HG02642 (cell line): ENCODE results near the gene HNRNPA0.
A peak's percentile ranks its signal among the peaks of the same experiment; 100 is the strongest.

Experiments
- ATAC-seq: cut with Tn5 transposase; IDR thresholded peaks from one replicate; pipeline ENCODE4 v1.9.1; 2021; ENCODE audit warnings: mild to moderate bottlenecking; ENCODE audit not compliant: unreplicated experiment, poor library complexity

Gene HNRNPA0

DNA sequence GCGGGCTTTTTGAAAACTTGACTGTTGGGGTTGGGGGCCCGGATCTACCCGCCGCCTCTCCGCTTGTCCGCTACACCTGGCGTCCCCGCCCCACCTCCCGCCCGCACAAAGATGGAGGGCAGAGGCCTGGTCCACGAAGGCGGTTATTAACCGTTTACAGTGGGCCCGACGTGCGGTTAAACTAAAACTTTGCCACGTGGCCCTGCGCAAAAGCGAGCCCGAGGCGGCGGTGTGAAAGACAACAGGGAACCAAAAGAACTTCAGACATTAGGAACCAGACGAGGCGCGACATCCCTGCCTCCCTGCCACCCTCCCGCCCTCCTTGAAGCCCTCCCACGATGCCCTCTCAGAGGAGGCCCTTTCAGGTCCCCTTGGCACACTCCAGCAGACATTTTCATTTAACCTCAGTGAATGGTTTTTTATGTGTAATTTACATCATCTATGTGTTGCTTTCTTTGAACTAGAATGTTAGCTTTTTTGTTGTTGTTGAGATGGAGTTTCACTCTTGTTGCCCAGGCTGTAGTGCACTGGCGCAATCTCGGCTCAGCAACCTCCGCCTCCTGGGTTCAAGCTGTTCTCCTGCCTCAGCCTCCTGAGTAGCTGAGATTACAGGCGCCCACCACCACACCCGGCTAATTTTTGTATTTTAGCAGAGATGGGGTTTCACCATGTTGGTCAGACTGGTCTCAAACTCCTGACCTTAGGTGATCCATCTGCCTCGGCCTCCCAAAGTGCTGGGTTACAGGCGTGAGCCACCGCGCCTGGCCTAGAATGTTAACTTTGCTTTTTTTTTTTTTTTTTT lies 999 bp upstream of the HNRNPA0 start:
- peak; percentile 26 for ATAC-seq

DNA sequence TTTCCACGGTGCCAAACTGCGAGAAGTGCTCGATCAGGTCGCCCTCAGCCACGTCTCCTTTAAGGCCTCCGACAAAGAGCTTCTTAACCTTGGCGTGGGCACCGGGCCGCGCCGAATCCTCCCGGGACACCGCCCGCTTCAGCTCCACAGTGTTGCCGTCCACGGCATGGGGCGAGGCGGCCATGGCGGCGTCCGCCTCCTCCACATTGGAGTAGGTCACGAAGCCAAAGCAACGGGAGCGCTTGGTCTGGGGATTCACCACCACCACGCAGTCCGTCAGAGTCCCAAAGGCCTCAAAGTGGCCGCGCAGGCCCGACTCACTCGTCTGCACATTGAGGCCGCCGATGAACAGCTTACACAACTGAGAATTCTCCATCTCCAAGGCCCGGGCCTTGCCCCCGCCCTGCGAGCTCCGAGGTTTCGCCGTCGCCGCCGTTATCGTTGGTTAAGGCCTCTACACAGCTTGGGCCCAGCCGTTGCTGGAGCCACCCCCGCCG lies 424 bp downstream of the HNRNPA0 start:
- ATAC-seq, result peak; percentile 26

DNA sequence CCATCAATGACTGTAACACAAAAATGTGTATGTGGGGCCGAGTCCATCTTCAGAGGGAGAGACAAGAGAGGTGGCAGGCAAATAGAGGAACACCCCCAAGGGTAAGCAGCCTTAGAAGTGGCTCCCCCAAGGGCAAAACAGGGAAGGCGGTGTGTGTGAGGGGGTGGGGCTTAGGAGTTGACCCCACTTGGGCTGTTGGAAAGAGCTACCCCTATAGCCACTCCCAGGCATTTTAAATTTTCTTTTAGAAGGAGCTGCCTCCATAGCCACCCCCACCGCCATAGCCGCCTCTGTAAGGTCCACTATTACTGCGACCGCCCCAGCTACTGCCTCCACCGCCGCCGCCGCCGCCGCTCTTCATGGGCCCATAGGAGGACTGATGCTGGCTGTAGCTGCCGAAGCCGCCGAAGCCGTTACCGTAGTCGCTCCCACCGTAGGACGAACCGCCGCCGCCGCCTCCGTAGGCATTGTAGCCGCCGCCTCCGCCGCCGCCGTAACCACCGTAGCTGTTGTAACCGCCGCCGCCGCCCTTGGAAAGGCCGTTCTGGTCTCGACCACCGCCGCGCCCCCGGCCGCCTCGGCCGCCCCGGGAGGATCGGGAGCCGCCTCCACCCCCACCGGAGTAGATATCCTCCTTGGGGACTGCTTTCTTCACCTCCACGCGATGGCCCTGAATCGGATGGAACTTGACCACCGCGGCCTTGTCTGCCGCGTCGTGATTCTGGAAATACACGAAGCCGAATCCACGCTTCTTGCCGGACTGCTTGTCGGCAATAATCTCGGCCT lies 1.1 kb downstream of the HNRNPA0 start:
- ATAC-seq, result no peak

DNA sequence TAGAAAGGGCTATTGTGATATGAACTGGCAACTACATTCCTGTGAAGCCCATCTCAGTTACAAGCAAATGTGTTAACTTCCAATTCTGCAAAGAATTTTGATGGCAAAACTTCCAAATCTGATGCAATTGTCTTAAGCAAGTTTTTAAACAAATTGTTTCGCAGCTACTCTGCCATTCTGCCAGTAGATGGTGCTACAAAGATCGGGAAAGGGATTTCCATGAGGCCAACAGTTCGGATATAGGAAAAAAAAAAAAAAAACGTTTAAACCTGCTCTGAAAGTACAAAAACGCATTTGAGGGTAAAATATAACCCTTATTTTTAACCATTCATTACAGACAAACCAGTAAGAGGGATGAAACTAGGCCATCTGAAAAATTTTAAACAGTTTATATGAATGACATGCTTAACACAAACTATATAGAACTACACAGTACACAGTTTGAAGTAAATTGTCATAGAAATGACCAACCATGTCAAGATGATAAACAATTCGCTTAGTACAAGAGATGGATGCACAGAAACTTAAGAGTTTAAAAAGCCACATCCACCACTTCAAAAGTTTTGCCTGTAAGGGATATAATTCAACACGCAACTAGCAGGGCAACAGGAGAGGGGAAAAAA lies 2.2 kb downstream of the HNRNPA0 start:
- no peak for ATAC-seq

DNA sequence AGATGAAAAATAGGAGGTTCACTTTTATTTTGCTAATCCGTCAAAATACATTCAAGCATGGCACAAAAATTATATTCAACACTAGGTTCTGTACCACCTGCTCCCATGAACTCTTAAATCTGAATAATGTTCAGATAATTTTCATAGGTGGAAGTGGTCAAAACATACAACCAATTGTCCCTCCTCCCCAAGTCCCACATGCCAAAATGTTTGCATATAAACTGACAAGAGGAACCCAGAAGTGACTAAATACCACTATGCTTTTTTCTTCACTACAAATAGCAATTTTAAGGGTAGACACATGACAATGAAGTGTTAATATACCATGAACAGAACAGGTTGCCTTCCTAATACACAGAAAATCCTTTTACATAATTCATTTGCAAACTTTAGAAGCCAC lies 3.7 kb downstream of the HNRNPA0 start:
- no peak for ATAC-seq

DNA sequence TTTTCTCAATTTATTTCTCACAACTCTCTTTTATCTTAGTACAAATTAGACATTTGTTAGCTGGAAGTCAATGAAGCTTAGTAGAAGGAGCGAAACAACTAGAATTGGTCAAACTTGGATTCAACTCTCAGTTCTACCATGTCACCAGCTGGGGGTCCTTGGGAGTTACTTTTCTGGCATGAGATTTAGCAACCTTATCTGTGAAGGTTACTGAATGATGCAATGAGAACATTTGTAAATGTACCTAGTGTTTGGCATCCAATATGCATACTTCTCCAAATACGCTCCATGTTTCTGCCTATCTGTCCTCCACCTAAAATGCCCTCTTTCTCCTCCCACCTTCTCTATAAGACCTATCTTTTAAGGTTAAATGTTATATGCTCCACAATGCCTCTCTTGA lies 6.3 kb downstream of the HNRNPA0 start:
- no peak for ATAC-seq

DNA sequence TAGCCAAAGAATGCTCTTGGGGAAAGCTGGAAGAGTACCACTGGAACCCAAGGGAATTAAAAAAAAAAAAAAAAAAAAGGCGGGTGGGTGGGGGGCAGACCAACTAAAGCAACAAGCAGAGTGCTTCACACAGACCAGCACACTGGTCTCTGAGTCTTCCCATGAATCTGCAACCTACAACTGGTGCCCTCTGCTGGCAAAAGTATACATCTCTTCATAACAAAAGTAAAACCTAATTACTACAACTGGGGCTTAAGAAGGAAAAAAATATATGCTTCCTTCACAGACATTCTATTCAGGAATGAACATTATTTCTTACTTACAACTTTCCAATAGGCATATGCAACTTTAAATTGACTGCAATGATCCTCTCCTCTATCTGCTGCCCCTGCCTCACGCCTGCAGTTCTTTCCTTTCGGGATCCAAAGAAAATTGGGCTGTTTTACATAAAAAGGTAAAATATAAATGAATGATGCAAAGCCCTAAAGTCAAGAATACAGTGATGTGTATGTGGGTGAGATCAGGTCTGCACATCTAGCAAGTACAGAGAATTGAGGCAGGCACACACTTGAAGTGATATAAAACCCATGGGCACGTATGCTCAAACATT lies 11.0 kb downstream of the HNRNPA0 start:
- ATAC-seq, result peak; percentile 66

DNA sequence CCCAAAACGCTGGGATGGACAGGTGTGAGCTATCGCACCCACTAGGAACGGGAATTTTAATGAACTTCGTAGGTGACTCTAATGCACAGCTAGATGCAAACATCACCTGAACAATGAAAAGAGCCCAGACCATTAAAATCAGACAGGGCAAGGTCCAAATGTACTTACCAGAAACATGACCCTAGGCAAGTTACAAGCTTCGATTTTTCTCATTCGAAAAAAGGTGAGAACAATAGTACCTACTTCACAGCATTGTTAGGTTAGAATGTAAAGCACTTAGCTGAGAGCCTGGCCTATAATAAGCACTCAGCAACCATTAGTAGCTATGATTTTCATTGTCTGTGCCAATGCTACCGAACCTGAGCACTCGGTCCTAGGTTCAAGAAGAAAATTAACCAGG lies 12.4 kb downstream of the HNRNPA0 start:
- ATAC-seq, result no peak

DNA sequence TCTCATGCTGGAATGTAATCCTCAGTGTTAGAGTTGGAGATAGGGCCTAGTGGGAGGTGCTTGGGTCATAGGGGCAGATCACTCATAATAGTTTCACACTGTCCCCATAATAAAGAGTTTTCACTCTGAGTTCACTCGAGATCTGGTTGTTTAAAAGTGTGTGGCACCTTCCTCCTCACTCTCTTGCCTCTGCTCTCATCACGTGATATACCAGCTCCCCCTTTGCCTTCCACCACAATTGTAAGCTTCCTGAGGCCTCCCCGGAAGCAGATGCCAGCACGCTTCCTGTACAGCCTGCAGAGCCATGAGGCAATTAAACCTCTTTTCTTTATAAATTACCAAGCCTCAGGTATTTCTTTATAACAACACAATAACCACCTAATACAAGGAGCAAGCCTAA lies 14.4 kb downstream of the HNRNPA0 start:
- no peak for ATAC-seq

DNA sequence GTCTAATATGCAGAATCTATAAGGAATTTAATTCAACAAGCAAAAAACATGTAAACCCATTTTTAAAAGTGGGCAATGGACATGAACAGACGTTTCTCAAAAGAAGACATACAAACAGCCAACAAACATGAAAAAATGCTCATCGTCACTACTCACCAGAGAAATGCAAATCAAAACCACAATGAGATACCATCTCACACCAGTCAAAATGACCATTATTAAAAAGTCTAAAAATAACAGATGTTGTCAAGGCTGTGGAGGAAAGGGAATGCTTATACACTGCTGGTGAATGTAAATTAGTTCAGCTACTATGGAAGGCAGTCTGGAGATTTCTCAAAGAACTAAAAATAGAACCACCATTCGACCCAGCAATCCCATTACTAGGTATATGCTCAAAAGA lies 15.2 kb downstream of the HNRNPA0 start:
- no peak for ATAC-seq

DNA sequence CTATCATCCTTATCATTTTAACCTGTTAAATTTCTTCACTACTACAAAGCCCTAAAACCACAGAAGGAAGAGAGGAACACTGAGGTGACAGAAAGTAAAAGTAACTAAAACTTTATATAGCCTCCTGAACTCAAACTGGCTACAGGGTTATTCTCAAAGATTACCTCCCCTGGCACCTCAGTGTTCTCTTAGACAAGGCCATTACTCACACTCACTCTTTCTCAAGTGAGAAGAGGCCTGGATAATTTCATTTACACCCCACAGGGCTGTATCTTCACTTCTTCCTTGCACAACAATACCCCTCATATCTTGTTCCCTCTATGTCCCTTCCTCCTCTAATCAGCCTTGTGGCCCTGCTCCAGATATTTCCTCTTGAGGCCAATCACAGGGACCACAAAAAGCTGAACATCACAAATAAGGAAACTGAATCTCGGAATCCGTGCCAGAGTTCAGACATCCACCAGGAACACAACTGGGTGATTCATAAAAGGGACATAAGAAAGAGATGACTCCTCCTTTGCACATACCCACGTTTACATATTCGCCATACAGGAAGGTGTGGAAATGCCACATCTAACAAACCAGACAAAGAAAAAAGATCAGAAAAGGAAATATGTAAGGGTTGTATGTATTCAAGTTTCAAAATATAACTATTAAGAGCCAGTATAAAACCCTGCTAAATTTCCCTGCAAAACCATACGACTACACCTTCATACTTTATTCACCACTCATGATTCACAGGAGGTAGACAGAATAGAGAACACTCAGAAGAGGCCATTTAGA lies 16.6 kb downstream of the HNRNPA0 start:
- ATAC-seq, result no peak

DNA sequence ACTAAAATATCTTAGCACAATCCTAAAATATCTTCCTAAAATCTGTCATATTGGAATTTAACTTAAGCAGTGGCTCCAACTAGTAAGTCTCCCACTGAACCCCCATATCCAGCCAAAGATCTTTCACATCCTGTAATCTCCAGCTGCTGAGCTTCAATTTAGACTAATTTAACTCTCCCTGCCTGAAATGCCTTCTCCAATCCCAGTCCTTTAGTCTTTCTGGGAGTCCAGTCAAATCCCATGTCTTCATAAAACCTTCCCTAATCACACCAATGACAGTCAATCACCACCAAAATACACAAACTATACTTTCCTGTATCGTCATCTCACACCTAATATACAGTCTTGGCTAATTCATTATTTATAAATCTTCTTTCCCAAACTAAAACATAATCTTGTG lies 17.7 kb downstream of the HNRNPA0 start:
- no peak for ATAC-seq

DNA sequence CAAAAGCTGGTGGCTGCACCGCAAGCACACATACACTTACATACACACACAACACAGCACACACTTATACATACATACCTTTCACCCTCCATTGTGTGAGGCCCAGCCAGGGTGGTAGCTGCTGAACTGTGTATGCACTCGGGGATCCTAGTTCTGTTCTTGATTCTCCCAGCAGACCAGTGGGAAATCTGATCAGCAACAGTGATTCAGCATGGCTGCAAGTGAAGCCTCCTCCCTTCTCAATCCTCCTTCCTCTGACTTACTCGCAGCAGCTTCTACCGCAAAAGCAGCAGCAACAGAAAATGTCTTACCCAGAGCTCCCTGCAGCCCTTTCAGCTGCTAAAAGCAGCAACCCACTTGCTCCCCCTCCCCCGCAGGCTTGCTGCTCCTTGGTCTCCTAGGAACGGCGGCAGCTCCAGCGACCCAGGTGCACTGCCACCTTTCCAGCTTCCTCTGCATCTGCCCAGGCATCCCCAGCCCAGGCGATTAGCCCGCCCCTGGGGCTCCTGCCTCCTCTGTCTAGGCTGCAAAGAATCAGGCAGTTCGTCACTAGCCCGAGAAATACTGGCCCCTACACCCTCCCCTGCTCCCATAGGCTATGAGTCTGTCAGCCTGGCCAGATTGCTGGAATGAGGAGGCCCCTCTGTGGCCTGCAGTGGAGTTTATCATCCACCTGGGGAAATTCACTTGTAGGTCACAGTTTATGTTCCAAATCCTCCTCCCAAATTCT lies 18.4 kb downstream of the HNRNPA0 start, which contains the start of gene KLHL3:
Gene KLHL3 (minus strand): TSS at position 535 of the 730 bp plus-strand sequence. CDS start 443 bp downstream, at position 92.
- ATAC-seq, result peak; percentile 54

DNA sequence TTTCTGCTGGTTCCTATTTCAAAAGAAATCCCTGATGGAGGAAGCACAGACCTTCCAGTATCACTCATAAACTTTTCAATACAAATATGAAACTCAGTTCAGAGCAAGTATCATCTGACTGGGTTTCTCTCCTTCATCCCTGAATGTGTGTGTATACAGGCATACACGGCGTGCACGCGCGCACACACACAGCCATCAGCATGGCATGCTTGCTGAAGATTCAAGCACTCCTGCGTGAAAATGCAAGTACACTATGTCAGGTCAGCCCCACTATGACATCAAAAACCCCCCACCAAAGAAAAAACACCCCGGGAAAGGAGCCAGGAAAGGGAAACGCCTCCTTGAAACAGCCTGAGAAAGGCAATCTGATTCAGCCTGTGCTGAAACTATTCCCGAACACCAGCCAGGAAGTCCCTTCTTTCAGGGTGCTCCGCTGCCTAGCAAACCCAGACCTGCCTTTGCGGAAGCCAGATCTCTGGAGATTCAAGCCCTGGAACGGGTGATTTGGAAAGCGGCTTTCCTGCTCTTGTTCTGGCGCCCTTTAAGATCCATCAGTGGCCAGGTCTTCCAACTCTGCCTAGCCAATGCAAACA lies 19.1 kb downstream of the HNRNPA0 start:
- peak; percentile 31 for ATAC-seq

DNA sequence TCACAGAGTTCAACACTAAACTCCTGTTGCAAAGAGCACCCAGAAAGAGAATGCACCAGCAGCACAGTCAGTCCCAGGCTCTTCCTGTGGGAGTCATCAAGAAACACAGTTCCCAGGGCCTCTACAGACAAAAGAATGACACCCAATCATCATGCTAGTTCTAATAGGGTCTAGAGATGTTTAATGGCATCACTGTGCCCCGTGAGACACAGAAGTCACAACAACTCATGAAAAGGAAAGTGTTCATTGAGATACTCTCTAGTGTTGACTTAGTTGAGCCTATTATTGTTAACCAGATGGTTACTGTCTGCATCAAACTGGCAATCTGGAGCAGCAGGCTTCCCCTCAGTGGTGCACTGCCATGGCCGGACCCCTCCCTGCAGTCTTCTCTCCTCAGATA lies 19.8 kb downstream of the HNRNPA0 start:
- no peak for ATAC-seq

DNA sequence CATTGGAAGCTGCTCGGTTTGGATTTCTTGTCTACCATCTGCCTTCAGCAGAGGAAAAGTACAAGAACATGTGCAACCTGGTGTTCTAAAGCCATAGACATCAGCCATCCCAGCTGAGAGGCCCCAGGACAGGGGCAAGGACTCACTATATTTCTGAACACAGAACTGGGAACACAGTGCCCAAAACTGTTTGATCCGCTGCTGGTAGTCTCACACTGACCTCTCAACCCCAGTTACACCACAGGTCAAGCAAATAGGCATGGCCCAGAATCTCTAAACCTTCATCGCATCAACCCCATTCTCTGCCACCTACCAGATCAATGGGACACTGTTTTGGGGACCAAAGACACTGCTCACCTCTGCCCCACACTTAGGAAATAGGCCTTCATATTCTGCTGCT lies 20.2 kb downstream of the HNRNPA0 start:
- ATAC-seq, result no peak

DNA sequence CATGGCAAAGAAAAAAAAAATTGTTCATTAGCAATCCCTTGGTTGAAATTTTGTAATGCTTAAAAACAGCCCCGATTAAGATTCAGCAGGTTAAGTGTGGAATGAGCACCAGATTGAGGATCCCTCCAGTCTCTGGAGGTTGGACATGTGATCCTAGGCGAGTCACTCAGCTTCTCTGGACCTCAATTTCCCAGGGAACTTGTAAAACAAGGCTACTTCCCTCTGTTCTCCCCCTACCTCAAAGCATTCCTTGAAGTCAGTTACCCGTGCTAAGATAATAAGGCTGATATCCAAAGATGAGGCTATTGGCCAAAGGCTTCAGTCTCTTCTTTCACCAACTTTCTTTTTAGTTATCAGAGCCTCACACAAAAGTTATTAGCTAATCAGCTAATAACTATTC lies 21.2 kb downstream of the HNRNPA0 start:
- ATAC-seq, result no peak

DNA sequence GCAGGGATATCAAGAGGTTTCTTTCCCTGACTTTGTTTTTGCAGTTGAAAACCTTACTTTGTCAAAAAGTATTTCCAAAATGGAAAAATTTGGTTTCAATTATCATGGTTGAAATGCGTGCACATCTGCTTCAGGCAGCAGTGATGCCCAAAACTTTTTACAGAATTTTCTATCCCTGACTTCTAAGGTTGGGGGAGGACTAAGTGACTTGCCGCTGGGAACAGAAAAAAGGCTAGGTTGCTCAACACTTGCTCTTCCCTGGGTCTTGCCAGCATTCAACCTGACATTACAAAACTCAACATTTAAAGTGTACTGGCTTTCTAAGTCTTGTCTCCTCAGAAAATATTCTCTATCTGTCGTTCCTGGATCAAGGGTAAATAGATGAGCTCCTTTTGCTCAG lies 23.0 kb downstream of the HNRNPA0 start:
- ATAC-seq, result no peak

DNA sequence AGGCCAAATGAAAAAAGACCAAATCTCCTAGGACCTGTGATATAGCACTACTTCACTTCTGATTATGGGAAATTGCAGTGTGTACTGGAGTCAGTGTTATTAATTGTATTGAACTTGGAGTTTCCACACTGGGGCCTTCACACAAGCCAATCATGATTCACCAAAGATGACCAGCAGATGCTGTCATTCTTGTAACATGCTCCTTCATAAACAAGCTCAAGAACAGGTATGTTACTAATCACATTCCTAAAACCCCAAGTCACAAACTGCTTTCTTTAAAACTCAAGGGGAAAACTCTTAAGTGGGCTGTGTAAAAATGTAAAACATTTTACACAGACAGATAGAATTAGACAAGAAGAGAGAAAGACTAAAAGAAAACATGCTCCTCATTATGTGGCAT lies 23.8 kb downstream of the HNRNPA0 start:
- ATAC-seq, result no peak
